Activated naive CD4-positive, alpha-beta T cell treated with Interleukin-2 at 50 U/mL for 16 hours (primary cell): ENCODE measurements around the gene OR2H2.
A peak's percentile ranks its signal among the peaks of the same experiment; 100 is the strongest.

Experiments used
- DNase-seq: peaks from one replicate; pipeline ENCODE4 v3.0.0-alpha.2; 2020

Gene OR2H2

GRCh38 chr6:29584821-29585220, at the start of gene OR2H2:
Gene OR2H2 (plus strand): TSS chr6:29585121. CDS start chr6:29587945, 2,824 bp downstream.
- no peak for DNase-seq

DNA sequence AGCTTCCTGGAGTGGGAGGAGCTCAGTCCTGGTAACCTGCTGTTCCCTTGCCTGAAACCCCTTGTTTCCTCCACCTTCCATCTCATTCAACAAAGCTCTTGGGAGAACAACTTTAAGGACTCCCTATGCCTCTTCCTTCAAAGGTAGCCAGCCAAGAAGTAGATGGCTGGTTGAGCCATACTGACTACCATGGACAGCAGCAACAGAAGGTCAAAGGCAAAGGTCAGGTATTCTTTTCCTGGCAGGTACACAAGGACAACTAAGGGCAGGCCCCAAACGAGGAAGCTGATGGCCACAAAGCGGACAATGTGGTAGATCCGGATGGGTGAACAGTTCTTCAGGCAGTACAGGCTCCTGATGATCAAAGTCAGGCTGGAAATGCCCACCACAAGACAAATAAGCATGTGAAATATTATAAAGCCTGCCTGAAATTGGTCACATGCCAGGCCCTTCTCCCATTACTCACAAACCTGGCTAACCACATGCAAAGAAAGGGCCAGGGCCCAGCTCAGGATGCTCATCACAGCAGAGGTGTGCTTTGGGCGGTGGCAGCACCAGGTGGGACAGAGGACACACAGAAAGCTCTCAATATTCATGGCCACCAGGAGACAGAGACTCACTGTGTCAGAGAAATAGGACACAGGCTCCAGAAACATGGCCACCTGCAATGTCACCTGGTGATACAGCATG, 47.1 kb upstream of the OR2H2 start:
- DNase-seq = no peak

DNA sequence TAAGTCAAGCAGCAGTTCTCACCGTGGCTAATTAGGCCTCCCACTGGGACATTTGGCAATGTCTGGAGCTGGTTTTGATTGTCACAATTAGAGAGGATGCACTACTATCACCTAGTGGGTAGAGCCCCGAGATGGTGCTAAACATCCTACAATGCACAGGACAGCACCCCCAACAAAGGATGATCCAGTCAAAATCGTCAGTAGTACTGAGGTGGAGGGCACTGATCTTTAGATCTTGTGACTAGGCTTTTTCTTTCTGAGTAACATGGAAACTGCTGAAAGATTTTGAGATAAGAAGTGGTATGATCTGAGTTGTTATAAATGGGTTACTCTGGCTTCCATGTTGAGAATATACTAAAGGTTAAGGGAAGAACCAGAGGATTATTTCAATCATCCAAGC, 37.3 kb upstream of the OR2H2 start:
- no peak for DNase-seq

GRCh38 chr6:29552512-29553051, 32.3 kb upstream of the OR2H2 start:
- DNase-seq = no peak

DNA sequence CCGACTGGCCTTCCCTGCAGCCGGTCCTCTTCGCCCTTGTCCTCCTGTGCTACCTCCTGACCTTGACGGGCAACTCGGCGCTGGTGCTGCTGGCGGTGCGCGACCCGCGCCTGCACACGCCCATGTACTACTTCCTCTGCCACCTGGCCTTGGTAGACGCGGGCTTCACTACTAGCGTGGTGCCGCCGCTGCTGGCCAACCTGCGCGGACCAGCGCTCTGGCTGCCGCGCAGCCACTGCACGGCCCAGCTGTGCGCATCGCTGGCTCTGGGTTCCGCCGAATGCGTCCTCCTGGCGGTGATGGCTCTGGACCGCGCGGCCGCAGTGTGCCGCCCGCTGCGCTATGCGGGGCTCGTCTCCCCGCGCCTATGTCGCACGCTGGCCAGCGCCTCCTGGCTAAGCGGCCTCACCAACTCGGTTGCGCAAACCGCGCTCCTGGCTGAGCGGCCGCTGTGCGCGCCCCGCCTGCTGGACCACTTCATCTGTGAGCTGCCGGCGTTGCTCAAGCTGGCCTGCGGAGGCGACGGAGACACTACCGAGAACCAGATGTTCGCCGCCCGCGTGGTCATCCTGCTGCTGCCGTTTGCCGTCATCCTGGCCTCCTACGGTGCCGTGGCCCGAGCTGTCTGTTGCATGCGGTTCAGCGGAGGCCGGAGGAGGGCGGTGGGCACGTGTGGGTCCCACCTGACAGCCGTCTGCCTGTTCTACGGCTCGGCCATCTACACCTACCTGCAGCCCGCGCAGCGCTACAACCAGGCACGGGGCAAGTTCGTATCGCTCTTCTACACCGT, 31.5 kb upstream of the OR2H2 start:
- DNase-seq = peak; percentile 14

DNA sequence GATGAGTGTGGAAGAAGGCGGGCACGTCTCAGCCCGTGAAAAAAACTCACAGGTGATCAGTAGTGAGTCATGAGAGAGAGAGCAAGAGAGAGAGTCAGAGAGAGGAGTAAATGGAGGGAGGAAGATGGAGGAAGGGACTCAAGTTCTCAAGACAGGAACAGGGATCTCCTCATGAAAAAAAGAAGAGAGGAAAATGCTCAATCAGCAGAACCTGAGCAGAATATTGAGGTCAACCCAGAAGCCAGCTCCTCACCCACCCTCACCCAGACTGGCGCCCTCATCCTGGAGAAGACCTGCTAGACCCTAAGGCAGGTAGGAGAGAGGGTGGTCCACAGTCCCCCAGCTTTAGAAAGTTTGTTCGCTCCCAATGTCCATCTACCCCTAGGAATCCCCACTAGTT, 30.2 kb upstream of the OR2H2 start:
- no peak for DNase-seq

DNA sequence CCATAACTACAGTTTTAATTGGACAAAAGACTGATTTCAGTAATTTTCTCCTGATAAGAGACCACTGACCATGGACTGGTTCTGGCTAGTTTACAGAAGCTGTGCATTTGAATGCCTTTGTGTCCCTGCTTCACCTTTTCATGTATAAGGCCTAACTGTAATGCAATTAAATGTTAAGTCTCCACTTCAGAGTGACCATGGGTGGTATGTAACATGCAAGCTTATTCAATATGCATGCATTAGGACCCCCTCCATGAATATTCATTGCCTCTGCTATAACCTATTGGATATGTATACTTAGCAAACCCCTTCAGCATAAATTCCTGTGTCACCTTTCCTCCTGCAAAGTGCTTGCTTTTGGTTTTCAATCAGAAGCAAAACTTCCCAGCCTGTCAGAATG, 27.6 kb upstream of the OR2H2 start:
- no peak for DNase-seq

GRCh38 chr6:29558439-29559079, 26.4 kb upstream of the OR2H2 start:
- DNase-seq = no peak

GRCh38 chr6:29559524-29560287, 25.2 kb upstream of the OR2H2 start, which contains the start of gene UBD:
Gene UBD (minus strand): TSS chr6:29559732. CDS start chr6:29559701, 31 bp downstream.
- no peak for DNase-seq

DNA sequence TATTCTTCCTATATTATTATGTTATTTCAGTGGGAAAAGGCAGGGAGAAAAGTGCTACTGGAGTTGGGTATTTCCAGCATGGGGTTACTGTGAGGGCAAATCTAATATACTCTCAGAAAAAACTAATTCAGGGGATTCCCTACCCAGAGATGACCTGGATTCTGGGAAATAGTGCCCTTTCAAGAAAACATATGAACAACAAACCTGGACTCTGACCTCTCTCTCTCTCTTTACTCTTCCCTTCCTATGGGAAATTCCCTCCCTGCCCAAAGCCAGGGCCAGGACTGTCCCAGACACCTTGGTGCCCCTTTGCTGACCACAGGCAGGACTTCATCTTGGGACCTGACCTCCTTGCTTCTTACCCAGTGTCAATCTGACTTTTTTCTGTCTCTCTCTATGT, 23.8 kb upstream of the OR2H2 start:
- no peak for DNase-seq

DNA sequence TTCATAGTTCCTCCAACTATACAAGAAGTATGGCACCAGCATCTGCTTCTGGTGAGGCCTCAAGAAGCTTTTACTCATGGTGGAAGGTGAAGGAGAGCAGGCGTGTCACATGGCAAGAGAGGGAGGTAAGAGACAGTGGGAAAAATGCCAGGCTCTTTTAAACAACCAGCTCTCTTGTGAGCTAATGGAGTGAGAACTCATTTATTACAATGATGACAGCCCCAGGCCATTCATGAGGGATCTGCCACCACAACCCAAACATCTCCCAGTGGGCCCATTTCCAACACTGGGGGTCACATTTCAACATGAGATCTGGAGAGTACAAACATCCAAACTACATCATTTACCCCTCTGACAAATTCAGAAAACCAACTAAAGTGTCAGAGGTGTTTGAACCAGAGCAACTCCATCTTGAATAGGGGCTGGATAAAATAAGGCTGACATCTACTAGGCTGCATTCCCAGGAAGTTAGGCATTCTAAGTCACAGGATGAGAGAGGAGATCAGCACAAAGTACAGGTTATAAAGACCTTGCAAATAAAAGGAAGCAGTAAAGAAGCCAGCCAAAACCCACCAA, 23.2 kb upstream of the OR2H2 start:
- DNase-seq = no peak

DNA sequence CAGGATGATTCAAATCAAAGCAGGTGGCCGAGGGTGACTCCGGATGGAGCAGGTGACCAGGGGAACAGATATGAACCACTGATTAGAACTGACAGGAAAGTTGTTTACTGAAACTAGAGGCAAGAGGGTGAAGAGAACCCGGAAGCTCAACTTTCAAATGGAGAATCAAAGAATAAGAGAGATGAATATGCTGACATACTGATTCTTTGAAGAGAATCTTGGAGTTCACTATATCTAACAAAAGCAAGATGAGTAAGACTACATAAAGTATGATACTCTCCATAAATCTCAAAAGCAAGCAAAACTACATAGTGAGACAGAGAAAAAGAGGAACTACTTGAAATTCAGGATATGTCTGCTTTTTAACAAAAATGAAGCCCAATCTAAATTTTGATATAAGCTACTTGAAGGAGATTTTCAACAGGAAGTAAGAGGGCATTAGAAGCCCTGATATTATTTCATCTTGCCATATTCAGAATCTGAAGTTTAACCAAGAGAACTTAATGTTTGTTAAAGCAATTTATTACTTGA, 21.4 kb upstream of the OR2H2 start:
- DNase-seq = no peak

- no peak for DNase-seq
Observed at GRCh38 chr6:29564875-29565274, 20.0 kb upstream of the OR2H2 start.

- no peak for DNase-seq
Observed at GRCh38 chr6:29566856-29567255, 18.1 kb upstream of the OR2H2 start.

DNA sequence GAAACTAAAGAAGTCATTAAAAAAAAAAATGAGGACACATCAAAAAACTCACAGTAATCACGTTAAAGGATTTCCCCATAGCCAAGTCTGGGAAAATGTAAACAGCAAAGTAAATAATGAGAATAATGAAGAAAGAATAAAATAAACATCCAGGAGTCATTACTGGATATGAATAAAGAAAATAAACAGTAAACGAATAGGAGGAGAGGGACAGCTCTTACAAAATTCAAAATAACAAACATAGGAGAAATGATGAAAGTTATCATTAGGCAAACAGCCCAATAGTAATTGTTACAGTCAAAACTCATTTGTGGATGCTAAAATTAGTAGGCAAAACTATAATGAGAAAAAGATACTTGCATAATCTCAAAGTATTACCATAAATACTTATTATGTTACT, 17.4 kb upstream of the OR2H2 start:
- no peak for DNase-seq

GRCh38 chr6:29567991-29568390, 16.9 kb upstream of the OR2H2 start:
- DNase-seq = no peak

- no peak for DNase-seq
Observed at GRCh38 chr6:29576056-29576455, 8.9 kb upstream of the OR2H2 start.

DNA sequence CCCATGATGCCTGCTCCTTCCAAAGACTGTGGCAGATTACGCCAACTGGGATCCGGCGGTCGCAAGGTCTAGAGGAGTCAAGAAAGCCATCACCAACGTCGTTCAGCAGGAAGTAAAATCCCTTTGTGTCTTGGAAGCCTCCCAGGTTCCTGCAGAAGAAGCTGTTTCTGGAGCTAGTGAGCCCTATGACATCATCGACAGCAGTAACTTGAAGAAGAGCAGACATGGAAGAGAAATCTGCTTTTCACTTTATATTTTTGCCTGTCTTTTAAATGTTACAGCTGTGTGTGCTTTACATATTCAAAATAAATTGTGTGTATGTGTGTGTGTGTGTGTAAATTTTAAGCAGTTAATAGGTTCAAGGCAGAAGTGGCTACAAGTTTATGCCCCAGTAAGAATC, 7.4 kb upstream of the OR2H2 start:
- DNase-seq = no peak

- DNase-seq = peak; percentile 57
Observed at GRCh38 chr6:29589423-29590048, 4.6 kb downstream of the OR2H2 start.

GRCh38 chr6:29590218-29590808, 5.4 kb downstream of the OR2H2 start:
- no peak for DNase-seq

- DNase-seq = no peak
Observed at GRCh38 chr6:29591677-29592076, 6.8 kb downstream of the OR2H2 start.
